ENCODE results near the gene MSS51.

The MSS51 gene

GRCh38 chr10:73446926-73447325 is 13.6 kb upstream of the MSS51 start:
- H2AFZ ChIP-seq (ENCODE audit: insufficient read depth, low read length, poor library complexity): no peak overlapping the region
- H2BK5ac ChIP-seq (ENCODE audit: low read depth, low read length, poor library complexity): no peak overlapping the region
- no peaks in the 10 kb centered on the region for H3K79me1 ChIP-seq (ENCODE audit: low read length)
- H3K4me3 ChIP-seq (ENCODE audit: low read depth, low read length): no peak overlapping the region
- H4K91ac ChIP-seq (ENCODE audit: low read depth, low read length): no peak overlapping the region
- H2AK5ac ChIP-seq (ENCODE audit: low read length): no peak overlapping the region
- no peak overlapping the region for H3K18ac ChIP-seq (ENCODE audit: low read length)
- no peak overlapping the region for H3K4ac ChIP-seq (ENCODE audit: low read depth, low read length)
- no peaks in the 10 kb centered on the region for H3K4me1 ChIP-seq (ENCODE audit: control insufficient read depth in 1 of 2, insufficient read depth in 2 of 2, low read length in 2 of 2)
- no peak overlapping the region for H2BK12ac ChIP-seq (ENCODE audit: low read length)
- H2BK120ac ChIP-seq (ENCODE audit: insufficient read depth, low read length, poor library complexity): no peak overlapping the region
- H3K36me3 ChIP-seq (ENCODE audit: control insufficient read depth in 1 of 2, insufficient read depth in 2 of 2, low read length in 2 of 2): peaks cover 4% of the 10 kb centered on the region in 2 experiments
- H3K9me3 ChIP-seq (ENCODE audit: insufficient read depth, low read depth, low read length): no peaks in the 10 kb centered on the region
- H3K79me2 ChIP-seq (ENCODE audit: control insufficient read depth, insufficient read depth, low read length, poor library complexity): no peaks in the 10 kb centered on the region
- no peak overlapping the region for H4K8ac ChIP-seq (ENCODE audit: low read depth, low read length)
- no peak overlapping the region for H3K4me2 ChIP-seq (ENCODE audit: low read length)
- no peak overlapping the region for H3K9ac ChIP-seq (ENCODE audit: low read length)
- no peaks in the 10 kb centered on the region for H3K27me3 ChIP-seq (ENCODE audit: insufficient read depth, low read length)
- H3K27ac ChIP-seq (ENCODE audit: low read depth, low read length): no peak overlapping the region
- DNase-seq: peak; percentile 82 to 91
- no peak overlapping the region for H3K14ac ChIP-seq (ENCODE audit: low read length)
- no peak overlapping the region for H3K23ac ChIP-seq (ENCODE audit: low read length)
- no peak overlapping the region for H4K12ac ChIP-seq (ENCODE audit: low read depth, low read length)

GRCh38 chr10:73444457-73444856 is 11.1 kb upstream of the MSS51 start:
- no peak overlapping the region for H3K14ac ChIP-seq (ENCODE audit: low read length)
- no peak overlapping the region for H4K12ac ChIP-seq (ENCODE audit: low read depth, low read length)
- no peaks in the 10 kb centered on the region for H3K4me1 ChIP-seq (ENCODE audit: control insufficient read depth in 1 of 2, insufficient read depth in 2 of 2, low read length in 2 of 2)
- H3K4ac ChIP-seq (ENCODE audit: low read depth, low read length): no peak overlapping the region
- H3K4me3 ChIP-seq (ENCODE audit: low read depth, low read length): no peak overlapping the region
- H4K8ac ChIP-seq (ENCODE audit: low read depth, low read length): no peak overlapping the region
- no peak overlapping the region for H3K4me2 ChIP-seq (ENCODE audit: low read length)
- H3K79me1 ChIP-seq (ENCODE audit: low read length): no peaks in the 10 kb centered on the region
- H2AK5ac ChIP-seq (ENCODE audit: low read length): no peak overlapping the region
- no peaks in the 10 kb centered on the region for H3K9me3 ChIP-seq (ENCODE audit: insufficient read depth, low read depth, low read length)
- no peak overlapping the region for H4K91ac ChIP-seq (ENCODE audit: low read depth, low read length)
- H2BK5ac ChIP-seq (ENCODE audit: low read depth, low read length, poor library complexity): no peak overlapping the region
- no peak overlapping the region for H2BK120ac ChIP-seq (ENCODE audit: insufficient read depth, low read length, poor library complexity)
- H3K23ac ChIP-seq (ENCODE audit: low read length): no peak overlapping the region
- H2BK12ac ChIP-seq (ENCODE audit: low read length): no peak overlapping the region
- H3K79me2 ChIP-seq (ENCODE audit: control insufficient read depth, insufficient read depth, low read length, poor library complexity): no peaks in the 10 kb centered on the region
- DNase-seq: no peak
- H3K18ac ChIP-seq (ENCODE audit: low read length): no peak overlapping the region
- H3K36me3 ChIP-seq (ENCODE audit: control insufficient read depth in 1 of 2, insufficient read depth in 2 of 2, low read length in 2 of 2): peaks cover 4% of the 10 kb centered on the region in 2 experiments
- WGBS (ENCODE audit: extremely low coverage, insufficient coverage, insufficient read length): no CpG with 5 or more reads among the region's 1 CpG
- H3K9ac ChIP-seq (ENCODE audit: low read length): no peak overlapping the region
- H2AFZ ChIP-seq (ENCODE audit: insufficient read depth, low read length, poor library complexity): no peak overlapping the region
- H3K27ac ChIP-seq (ENCODE audit: low read depth, low read length): no peak overlapping the region
- no peaks in the 10 kb centered on the region for H3K27me3 ChIP-seq (ENCODE audit: insufficient read depth, low read length)

- Histone ChIP-seq H3K4me2 (ENCODE audit: low read length) (no peak overlapping the region), H3K79me2 (ENCODE audit: control insufficient read depth, insufficient read depth, low read length, poor library complexity) (no peaks in the 10 kb centered on the region), H3K27ac (ENCODE audit: low read depth, low read length) (no peak overlapping the region), H3K4ac (ENCODE audit: low read depth, low read length) (no peak overlapping the region), H2AK5ac (ENCODE audit: low read length) (no peak overlapping the region), H3K23ac (ENCODE audit: low read length) (no peak overlapping the region), H4K91ac (ENCODE audit: low read depth, low read length) (no peak overlapping the region), H3K9me3 (ENCODE audit: insufficient read depth, low read depth, low read length) (no peaks in the 10 kb centered on the region), H3K79me1 (ENCODE audit: low read length) (no peaks in the 10 kb centered on the region), H3K14ac (ENCODE audit: low read length) (no peak overlapping the region), H3K36me3 (ENCODE audit: control insufficient read depth in 1 of 2, insufficient read depth in 2 of 2, low read length in 2 of 2) (peaks cover 6 to 7% of the 10 kb centered on the region in 2 experiments), H4K12ac (ENCODE audit: low read depth, low read length) (no peak overlapping the region), H2BK12ac (ENCODE audit: low read length) (no peak overlapping the region), H4K8ac (ENCODE audit: low read depth, low read length) (no peak overlapping the region), H3K4me3 (ENCODE audit: low read depth, low read length) (no peak overlapping the region), H2AFZ (ENCODE audit: insufficient read depth, low read length, poor library complexity) (no peak overlapping the region), H2BK5ac (ENCODE audit: low read depth, low read length, poor library complexity) (no peak overlapping the region), H3K9ac (ENCODE audit: low read length) (no peak overlapping the region), H3K18ac (ENCODE audit: low read length) (no peak overlapping the region), H3K4me1 (ENCODE audit: control insufficient read depth in 1 of 2, insufficient read depth in 2 of 2, low read length in 2 of 2) (no peaks in the 10 kb centered on the region), H3K27me3 (ENCODE audit: insufficient read depth, low read length) (no peaks in the 10 kb centered on the region), H2BK120ac (ENCODE audit: insufficient read depth, low read length, poor library complexity) (no peak overlapping the region)
- no peak for DNase-seq
- WGBS (ENCODE audit: extremely low coverage, insufficient coverage, insufficient read length): no CpG with 5 or more reads among the region's 1 CpG
Observed at GRCh38 chr10:73439605-73440312, 6.4 kb upstream of the MSS51 start.

- no peak overlapping the region for H3K27ac ChIP-seq (ENCODE audit: low read depth, low read length)
Observed at GRCh38 chr10:73439055-73439454, 5.7 kb upstream of the MSS51 start.

More at GRCh38 chr10:73439055-73439454, 5.7 kb upstream of the MSS51 start:
- no peak overlapping the region for H3K4me3 ChIP-seq (ENCODE audit: low read depth, low read length)
- H3K9me3 ChIP-seq (ENCODE audit: insufficient read depth, low read depth, low read length): no peaks in the 10 kb centered on the region
- no peak overlapping the region for H3K14ac ChIP-seq (ENCODE audit: low read length)
- H2AFZ ChIP-seq (ENCODE audit: insufficient read depth, low read length, poor library complexity): no peak overlapping the region
- no peak overlapping the region for H3K23ac ChIP-seq (ENCODE audit: low read length)
- no peak overlapping the region for H4K12ac ChIP-seq (ENCODE audit: low read depth, low read length)
- no peak overlapping the region for H3K9ac ChIP-seq (ENCODE audit: low read length)
- H3K79me1 ChIP-seq (ENCODE audit: low read length): no peaks in the 10 kb centered on the region
- H3K4me2 ChIP-seq (ENCODE audit: low read length): no peak overlapping the region
- no CpG with 5 or more reads among the region's 1 CpG for WGBS (ENCODE audit: extremely low coverage, insufficient coverage, insufficient read length)
- no peak overlapping the region for H3K4ac ChIP-seq (ENCODE audit: low read depth, low read length)
- H2BK120ac ChIP-seq (ENCODE audit: insufficient read depth, low read length, poor library complexity): no peak overlapping the region
- no peak for DNase-seq
- no peak overlapping the region for H3K18ac ChIP-seq (ENCODE audit: low read length)
- H3K36me3 ChIP-seq (ENCODE audit: control insufficient read depth in 1 of 2, insufficient read depth in 2 of 2, low read length in 2 of 2): peaks cover 4 to 6% of the 10 kb centered on the region in 2 experiments
- no peaks in the 10 kb centered on the region for H3K4me1 ChIP-seq (ENCODE audit: control insufficient read depth in 1 of 2, insufficient read depth in 2 of 2, low read length in 2 of 2)
- no peak overlapping the region for H4K91ac ChIP-seq (ENCODE audit: low read depth, low read length)
- H3K79me2 ChIP-seq (ENCODE audit: control insufficient read depth, insufficient read depth, low read length, poor library complexity): no peaks in the 10 kb centered on the region
- no peak overlapping the region for H4K8ac ChIP-seq (ENCODE audit: low read depth, low read length)
- no peak overlapping the region for H2BK5ac ChIP-seq (ENCODE audit: low read depth, low read length, poor library complexity)
- no peaks in the 10 kb centered on the region for H3K27me3 ChIP-seq (ENCODE audit: insufficient read depth, low read length)
- no peak overlapping the region for H2AK5ac ChIP-seq (ENCODE audit: low read length)
- H2BK12ac ChIP-seq (ENCODE audit: low read length): no peak overlapping the region

Measured in trophoblast cell (in vitro differentiated cells and primary cell).